HG03095 (cell line): ENCODE results near the gene PHF23.
"Not testable (repeated sequence)": the region's sequence is repeated elsewhere in the genome, so short reads cannot be mapped to it uniquely, and the experiment has no call there.

Source experiments
- ATAC-seq: cut with Tn5 transposase; IDR thresholded peaks from one replicate; pipeline ENCODE4 v1.9.1; 2021; ENCODE audit warnings: moderate library complexity; ENCODE audit not compliant: unreplicated experiment

Gene PHF23

DNA sequence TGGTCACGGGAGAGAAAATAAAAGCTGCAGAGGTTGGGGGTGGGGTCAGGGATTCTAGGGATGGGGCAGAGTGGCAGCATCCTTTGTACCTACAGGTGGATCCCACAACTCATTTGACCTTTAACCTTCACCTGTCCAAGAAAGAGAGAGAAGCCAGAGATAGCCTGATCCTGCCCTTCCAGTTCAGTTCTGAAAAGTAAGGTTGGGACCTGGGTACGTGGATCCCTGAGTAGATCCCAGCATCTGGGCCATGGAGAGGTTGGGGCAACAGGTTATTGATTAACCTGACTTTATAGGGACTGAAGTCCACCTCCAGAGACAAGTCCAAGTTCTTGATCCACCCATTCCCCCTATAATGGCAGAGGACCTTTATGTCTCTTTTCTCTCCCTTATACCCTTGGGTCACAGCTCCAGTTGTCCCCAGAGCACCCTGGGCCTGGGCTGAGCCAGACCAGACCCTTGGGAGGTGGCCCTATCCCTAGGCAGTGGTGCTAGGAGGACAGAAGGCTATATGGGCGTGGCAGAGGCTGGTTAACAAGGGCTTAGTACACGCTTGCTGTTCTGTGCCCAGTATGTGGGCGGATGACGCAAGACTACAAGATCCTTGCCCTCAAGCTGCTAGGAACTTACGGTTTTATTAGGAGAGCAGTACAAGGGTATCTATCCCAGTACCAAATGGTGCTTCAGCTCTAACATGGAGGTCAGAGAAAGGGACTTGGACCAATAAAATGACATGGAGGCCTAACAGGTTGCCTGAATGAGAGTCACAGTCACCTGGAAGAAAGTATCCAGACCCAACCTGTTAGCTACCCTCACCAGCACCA is 19.7 kb upstream of the PHF23 start:
- no peak for ATAC-seq

DNA sequence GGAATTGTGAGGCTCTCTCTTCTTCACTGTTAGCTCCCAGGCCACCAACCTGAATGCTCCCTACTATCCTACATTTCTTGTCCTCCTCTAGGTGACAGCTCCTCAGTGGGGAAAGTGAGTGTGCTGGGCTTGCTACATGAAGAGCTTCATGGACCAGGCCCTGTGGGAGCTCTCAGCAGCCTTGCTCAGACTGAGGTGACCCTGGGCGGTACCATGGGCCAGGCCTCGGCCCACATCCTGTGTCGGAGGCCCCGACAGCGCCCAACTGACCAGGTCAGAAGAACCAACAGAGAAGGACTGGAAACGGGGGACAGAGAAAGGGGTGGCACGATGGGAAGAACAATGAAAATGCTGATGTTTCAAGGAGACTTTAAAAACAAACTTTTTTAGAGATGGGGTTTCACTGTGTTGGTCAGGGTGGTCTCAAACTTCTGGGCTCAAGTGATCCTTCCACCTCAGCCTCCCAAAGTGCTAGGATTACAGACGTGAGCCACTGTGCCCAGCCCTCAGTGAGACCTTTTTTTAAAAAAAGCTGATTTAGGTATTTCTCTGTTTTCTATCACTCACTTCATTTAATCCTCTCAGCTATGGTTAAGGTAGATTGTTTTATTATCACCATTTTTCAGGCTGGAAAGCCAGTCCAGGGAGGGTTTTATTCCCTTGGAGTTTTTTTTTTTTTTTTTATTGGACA is 17.7 kb upstream of the PHF23 start:
- ATAC-seq = no peak

DNA sequence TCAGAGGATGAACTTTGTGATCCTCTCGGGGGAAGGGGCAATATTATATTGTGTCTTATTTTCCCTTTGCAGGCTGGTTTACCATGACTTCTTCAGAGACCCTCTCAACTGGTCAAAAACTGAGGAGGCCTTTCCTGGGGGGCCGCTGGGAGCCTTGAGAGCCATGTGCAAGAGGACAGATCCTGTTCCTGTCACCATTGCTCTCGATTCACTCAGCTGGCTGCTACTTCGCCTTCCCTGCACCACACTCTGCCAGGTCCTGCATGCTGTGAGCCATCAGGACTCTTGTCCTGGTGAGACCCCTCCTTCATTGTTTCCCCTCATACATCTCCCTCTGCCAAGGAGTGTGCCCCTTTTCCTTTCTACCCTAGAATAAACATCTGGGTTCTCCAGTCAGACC is 15.3 kb upstream of the PHF23 start:
- no peak for ATAC-seq

DNA sequence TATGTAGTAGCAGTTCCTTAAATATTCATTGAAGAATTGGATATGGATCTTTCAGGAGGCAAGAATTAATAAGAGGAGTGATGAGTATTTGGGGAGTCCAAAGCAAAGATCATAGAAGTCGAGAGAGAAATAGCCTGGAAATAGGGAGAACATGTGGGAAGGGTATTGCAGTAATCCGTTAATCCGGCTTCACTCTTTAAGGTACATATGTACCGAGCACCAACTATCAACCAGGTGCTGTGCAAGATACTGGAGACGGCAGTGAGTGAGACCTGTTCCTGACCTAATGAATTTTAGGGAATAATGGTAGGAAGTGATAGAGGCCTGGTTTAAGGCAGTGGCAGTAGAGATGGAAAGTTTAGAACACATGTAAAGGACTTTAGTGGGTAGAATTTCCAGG is 13.8 kb upstream of the PHF23 start:
- ATAC-seq = no peak

- ATAC-seq = peak; percentile 47
Observed at GRCh38 chr17:7252176-7253043, 13.2 kb upstream of the PHF23 start, which contains the start of gene ELP5. TSS of gene ELP5 (plus strand) at chr17:7252215. CDS start at chr17:7252551, 336 bp downstream.

GRCh38 chr17:7251661-7252175 is 12.5 kb upstream of the PHF23 start, which contains the start of gene CTDNEP1:
TSS of gene CTDNEP1 (minus strand) at chr17:7251734. CDS start at chr17:7251296, 438 bp downstream.
- peak; percentile 77 for ATAC-seq

- ATAC-seq = no peak
Observed at GRCh38 chr17:7250695-7251627, 11.7 kb upstream of the PHF23 start.

GRCh38 chr17:7249830-7250229 is 10.6 kb upstream of the PHF23 start:
- no peak for ATAC-seq

DNA sequence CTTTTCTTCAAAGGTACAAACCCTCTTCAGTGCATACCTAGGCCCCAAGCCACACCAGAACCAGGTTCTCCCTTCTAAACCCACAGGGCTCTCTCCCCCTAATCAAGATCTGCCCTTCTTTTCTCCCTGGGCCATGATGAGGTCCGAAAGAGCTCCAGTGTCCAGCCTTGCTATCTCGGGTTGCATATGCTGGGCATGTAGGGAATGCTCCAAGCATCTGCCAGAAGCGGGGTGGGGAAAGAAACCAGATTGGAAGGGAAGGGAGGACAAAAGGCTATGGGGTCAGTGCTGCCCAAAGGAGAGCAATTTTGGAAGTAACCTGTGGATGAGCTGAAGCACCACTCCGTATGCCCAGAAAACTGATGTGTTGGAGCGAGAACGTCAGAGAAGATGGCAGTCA is 10.0 kb upstream of the PHF23 start:
- ATAC-seq = no peak

GRCh38 chr17:7248796-7249195 is 9.5 kb upstream of the PHF23 start:
- ATAC-seq = no peak

DNA sequence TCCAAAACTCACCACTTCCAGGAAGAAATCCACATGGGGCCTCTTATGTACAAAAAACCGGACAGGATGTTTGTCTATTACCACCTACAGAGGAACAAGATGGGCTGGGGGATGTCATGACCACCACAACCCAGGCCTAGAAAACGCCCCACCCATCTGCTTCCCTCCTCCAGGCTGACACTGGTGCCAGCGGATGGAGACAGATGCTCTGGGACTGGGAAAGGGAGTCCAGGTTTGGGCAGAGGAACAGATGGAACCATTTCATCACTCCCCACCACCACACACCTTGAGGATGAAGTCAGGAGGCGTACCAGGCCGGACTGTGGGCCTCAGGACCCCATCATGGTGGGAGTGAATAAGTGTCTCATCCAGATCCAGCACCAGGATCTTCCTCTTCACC is 7.5 kb upstream of the PHF23 start:
- no peak for ATAC-seq

- not testable (repeated sequence) for ATAC-seq
Observed at GRCh38 chr17:7243838-7244237, 4.6 kb upstream of the PHF23 start.

DNA sequence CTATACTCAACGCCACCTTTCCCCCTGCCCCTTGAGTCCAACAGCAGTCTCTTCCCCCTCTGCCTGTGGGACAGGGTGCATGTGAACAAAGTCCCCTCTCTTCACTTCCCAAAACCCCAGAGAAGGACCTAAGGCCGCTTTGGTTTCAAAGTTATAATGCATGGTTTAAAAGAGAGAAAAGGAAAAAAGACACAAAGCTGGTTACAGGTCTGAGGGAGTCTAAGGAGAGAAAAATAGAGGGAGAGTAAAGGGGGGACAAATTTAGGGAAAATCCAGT is 4.1 kb upstream of the PHF23 start:
- ATAC-seq = no peak

GRCh38 chr17:7242717-7243452 is 3.6 kb upstream of the PHF23 start:
- ATAC-seq = no peak

DNA sequence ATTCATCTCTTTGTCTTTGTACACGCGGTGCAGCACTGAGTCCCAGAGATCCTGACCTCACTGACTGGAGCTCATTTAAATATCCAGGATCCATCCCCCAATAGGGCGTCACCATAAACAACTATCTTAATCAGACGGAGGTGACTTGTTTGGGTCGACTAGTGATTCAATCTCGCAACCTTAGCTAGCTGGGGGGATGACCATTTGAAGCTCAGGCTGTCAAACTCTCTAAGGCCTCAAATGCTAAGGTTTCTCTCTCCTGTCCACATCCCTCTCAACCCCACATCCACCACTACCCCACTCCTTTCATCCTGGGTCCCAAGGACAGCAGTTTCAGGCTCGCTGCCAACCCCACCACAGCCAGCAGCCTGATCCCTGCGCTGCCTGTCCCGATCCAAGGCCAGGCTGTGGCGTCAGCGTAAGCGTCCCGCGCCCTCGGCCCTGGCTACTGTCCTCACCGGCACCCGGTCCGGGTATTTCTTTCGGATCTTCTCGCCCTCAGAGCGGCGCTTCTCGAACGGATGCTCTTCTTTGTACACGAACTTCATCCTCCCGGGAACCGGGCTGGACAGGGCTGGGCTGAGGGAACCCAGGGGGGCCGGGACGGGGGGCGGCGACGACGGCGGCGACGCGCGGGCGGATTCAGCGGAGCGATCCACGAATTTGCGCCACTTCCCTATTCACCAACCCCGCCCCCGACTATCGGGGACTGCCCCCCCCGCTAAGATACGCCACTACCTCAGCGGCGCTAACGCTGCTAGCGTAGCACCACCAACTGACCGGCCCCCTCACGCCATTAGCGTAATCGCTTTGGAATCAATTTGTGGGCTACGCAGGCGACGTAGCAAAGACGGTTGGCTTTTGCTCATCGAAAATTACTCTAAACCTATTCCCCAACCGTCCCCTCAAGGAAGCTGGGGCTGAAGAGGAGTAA is 2.8 kb upstream of the PHF23 start, which contains the start of gene GABARAP:
TSS of gene GABARAP (minus strand) at position 667 of the 934 bp plus-strand sequence. CDS start at position 548, 119 bp downstream.
- no peak for ATAC-seq

GRCh38 chr17:7241090-7241733 is 2.0 kb upstream of the PHF23 start:
- no peak for ATAC-seq

GRCh38 chr17:7240375-7240774 is 1.1 kb upstream of the PHF23 start:
- no peak for ATAC-seq
